GM12891 (cell line): ENCODE measurements around the gene C17orf107.

Experiments
- PAX5 ChIP-seq: IDR thresholded peaks from 2 replicates; pipeline ENCODE4 v1.6.1; 2011; ENCODE audit warnings: low read length, moderate library complexity, mild to moderate bottlenecking; ENCODE audit not compliant: insufficient read depth, severe bottlenecking
- POLR2A ChIP-seq: IDR thresholded peaks from 2 replicates; pipeline ENCODE4 v1.6.1; 2011; ENCODE audit warnings: low read depth, low read length, control low read depth
- POLR2AphosphoS5 ChIP-seq: IDR thresholded peaks from 2 replicates; pipeline ENCODE4 v1.6.1; 2011; ENCODE audit warnings: low read depth, low read length, control low read depth
- POU2F2 ChIP-seq: IDR thresholded peaks from 2 replicates; pipeline ENCODE4 v1.6.1; 2011; ENCODE audit warnings: low read depth, mild to moderate bottlenecking, control low read depth, low read length, moderate library complexity
- SPI1 ChIP-seq: IDR thresholded peaks from 2 replicates; pipeline ENCODE4 v1.6.1; 2011; ENCODE audit warnings: low read depth, low read length, control low read depth
- TAF1 ChIP-seq: IDR thresholded peaks from 2 replicates; pipeline ENCODE4 v1.6.1; 2011; ENCODE audit warnings: low read depth, low read length, control low read depth

- no peak for TF ChIP-seq POLR2AphosphoS5
- no peak for TF ChIP-seq POLR2A
- no peak for TF ChIP-seq TAF1
- TF ChIP-seq SPI1, result no peak
- TF ChIP-seq PAX5, result no peak
- TF ChIP-seq POU2F2, result no peak
These were observed 37.1 kb downstream of the C17orf107 start for GRCh38 chr17:4936436-4936835.
